ENCODE measurements around the gene KRTAP19-7. TPM values are rescaled to one million over a fixed set of nuclear protein-coding genes. Genes with fewer than 3 reads are reported as not detected.

The KRTAP19-7 gene, protein sequence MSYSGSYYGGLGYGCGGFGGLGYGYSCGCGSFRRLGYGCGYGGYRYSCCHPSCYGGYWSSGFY
- not detected for polyA plus RNA-seq (ENCODE audit: insufficient read length in 4 of 4)

DNA sequence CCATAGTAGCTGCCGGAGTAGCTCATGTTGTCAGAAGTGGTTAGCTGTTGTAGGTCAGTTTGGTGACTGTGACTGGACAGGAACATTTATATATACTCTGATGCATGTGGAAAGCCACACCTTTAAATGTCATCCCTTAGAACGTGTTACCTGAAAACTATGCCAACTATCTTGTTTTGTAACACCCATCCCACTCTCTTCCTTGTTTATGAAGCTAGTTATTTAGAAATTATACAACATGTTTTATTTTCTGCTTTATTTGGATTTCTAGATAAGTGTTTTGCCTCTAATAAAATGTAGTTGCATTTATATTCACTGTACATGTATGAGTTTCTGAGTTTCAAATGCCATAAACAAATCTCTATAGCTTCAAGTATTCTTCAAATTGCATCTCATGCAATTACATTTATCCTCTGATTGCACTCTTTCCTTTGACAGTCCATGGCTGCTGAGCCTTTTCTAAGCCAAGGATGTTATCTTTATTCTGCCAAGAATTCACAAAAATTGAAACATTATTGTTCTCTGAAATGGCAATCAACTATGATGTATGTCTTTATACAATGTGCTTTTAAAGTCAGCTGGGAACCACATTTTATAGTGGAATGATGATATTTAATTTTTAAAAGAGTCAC, at the start of gene KRTAP19-7:
Gene KRTAP19-7 (minus strand): TSS at position 51 of the 632 bp plus-strand sequence. CDS start 25 bp downstream, at position 26.
- DNase-seq (ENCODE audit: low read depth in 4 of 4, low spot score in 3 of 4) = no peak

DNA sequence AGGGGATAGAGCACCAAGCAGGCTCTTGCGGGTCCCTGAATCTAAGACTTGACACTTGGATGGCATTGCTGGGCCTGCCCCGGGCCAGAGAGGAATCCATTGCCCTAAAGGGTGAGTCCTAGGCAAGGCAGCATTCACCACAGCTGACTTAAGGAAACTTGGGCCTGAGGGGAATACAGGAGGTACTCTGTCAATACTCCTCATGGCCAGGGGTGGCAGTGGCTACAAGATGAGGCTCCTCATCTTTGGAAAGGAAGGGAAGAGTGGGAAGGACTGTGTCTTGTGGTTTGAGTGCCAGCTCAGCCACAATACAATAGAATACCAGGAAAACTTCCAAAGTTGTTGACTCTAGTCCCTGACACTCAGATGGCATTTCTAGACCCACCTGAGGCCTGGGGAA, 44.9 kb upstream of the KRTAP19-7 start:
- DNase-seq (ENCODE audit: low read depth in 4 of 4, low spot score in 3 of 4) = no peak

DNA sequence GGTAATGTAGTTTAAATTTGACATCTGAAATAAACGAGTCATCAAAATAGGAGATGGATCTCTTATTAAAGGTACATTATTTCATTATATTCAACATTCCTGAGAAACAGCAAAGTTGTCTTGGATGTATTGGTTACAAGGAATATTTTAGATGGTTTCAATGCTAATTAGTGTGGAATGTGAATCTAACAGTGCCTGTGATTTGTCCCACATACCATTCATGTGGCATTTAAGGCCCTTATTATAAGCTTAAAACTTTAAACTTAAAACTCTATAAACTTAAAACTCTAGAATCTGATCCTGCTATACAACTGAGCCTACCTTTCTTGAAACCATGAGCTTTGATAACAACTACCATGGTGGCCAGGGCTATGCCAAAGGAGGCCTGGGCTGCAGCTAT, 39.7 kb upstream of the KRTAP19-7 start, which contains the start of gene KRTAP22-1:
Gene KRTAP22-1 (plus strand): TSS at position 301 of the 400 bp plus-strand sequence.
- DNase-seq (ENCODE audit: low read depth in 4 of 4, low spot score in 3 of 4) = no peak

DNA sequence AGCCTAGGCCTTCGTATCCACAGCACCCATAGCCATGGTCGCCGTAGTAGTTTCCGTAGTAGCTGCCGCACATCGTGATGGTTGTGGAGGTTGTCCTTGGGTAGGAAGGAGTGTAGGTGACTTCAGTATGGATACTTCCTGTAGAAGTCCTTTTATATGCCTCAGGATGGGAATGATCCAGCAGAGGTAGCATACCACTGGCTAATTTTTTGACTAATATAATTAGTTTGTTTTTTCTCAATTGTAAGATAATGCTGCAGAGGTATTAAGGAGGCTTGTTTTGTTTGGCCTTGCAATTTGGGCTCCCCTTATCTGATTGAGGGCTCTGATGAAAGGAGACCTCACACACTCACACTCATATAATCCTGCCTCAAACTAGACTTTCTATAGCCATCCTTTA, 37.7 kb upstream of the KRTAP19-7 start, which contains the start of gene KRTAP6-2:
Gene KRTAP6-2 (minus strand): TSS at position 101 of the 400 bp plus-strand sequence. CDS start 28 bp downstream, at position 73.
- no peak for DNase-seq (ENCODE audit: low read depth in 4 of 4, low spot score in 3 of 4)

DNA sequence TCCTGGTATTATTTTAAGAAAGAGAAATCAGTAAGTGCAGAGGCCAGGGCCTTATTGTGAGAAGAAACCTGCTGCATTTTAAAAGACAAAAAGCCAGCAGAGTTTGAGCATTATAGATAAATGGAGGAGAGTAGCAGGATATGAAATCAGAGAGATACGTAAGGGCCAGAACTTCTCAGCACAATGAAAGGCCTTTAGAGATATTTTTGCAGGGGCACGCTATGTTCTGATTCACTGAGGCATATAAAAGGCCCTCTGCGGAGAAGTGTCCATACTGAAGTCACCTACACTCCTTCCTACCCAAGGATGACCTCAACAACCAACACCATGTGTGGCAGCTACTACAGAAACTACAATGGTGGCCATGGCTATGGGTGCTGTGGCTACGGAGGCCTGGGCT, 31.0 kb upstream of the KRTAP19-7 start, which contains the start of gene KRTAP6-3:
Gene KRTAP6-3 (plus strand): TSS at position 301 of the 400 bp plus-strand sequence. CDS start 6 bp downstream, at position 307.
- DNase-seq (ENCODE audit: low read depth in 4 of 4, low spot score in 3 of 4) = no peak

DNA sequence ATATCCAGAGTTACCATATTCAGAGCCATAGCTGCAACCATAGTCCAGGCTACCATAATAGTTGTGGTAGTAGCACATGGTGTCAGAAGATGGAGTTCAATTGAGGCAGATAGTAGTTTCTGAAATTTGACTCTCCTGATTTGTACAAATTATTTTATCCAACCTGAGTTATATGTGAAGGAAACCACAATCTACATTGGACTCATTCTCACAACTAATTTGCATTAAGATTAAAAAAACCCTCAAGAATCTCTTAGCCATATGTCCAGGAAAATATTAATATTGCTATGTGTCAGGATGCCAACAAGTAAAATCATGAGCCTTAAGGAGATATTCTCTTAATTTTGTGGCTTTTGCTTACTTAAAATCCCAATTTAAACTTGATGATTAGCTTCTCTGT, 29.2 kb upstream of the KRTAP19-7 start, which contains the start of gene KRTAP22-2:
Gene KRTAP22-2 (minus strand): TSS at position 101 of the 400 bp plus-strand sequence.
- no peak for DNase-seq (ENCODE audit: low read depth in 4 of 4, low spot score in 3 of 4)

DNA sequence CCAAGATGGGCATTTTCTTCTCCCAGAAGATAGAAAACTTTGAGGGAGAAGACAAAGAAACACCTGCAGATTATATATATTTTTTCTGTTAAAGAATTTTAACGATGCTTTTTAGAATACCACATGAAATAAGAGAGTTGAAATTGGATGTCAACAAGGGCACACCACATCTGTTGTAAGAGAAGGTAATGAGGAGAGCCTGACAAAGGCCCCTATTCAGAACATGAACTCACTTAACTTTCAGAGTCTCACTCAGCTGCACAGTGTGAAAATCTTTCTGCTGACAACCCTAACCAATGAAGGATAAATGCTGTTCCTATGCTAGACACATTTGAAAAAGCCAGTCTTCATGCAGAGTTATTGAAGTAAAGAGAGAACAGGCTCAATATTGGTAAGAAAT, 21.8 kb upstream of the KRTAP19-7 start:
- no peak for DNase-seq (ENCODE audit: low read depth in 4 of 4, low spot score in 3 of 4)

DNA sequence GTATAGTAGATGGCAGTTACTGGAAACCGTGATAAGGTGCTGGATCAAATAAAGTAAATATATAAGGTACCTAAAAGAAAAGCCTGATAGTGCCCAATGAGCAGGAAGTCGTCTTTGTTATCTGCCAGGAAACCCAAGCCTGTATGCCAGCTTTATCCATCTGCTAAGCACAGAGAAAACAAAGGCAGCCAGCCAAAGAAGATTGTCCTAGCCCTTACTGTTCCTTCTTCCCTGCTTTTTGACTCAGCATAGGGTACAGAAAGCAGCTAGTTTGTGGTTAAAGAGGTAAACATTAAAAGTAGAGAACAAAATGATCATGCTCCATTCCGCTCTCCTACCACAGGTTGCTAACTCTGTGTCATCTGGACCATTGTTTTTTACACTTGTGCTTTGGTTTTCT, 19.0 kb upstream of the KRTAP19-7 start:
- DNase-seq (ENCODE audit: low read depth in 4 of 4, low spot score in 3 of 4) = no peak

DNA sequence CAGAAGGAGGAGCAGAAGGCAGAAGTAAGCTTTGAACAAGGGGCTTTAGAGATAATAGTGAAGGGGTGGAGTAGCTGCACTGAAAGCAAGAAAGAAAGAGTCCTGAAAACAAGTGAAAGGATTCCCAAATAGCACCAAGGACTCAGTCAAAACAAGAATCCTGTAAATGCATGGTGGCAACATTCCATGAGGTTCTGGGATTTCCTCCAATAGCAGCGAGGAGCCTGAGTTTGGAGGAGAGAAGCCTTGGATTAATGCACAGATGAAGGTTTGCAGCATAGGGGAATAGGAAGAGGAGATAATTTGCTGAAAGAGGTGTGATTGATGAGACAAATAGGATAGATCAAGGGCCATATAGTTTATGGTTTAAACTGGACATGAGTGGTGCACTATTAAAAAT, 18.2 kb upstream of the KRTAP19-7 start:
- DNase-seq (ENCODE audit: low read depth in 4 of 4, low spot score in 3 of 4) = no peak

DNA sequence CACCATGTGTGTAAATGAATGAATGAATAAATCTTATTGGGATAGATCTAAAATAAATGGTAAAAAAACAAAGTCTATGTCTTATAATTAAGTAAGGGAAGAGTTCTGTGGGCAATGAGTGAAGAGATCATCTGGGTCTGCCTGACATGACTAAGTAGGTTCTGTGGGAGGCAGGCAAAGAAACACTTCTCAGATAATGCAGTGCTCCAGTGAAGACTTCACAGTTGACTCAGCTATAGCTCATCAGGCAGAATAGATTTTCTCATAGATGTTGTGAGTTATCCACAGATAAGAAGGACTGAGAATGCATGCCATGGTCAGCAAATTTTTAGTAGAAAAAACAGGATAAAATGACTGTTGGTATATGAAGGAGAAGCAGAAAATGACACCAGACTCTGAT, 16.7 kb upstream of the KRTAP19-7 start:
- no peak for DNase-seq (ENCODE audit: low read depth in 4 of 4, low spot score in 3 of 4)

DNA sequence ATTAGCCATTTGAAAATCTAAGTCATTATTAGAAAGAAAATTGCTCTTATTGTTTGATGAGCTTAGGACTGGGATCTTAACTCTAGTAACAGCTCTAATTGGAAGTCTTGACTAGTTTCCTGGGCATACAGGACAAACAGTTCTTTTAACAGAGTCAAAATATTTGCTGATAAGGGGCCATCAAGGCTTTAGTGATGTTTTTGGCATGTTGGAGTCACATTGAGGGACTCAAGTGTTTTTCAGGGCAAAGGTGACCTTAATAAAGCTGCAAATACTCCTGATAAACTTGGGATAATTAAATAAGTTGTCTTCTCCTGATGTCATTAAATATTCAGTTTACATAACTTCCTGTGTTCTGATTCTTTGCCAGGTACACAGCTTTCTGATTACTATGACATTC, 6.5 kb upstream of the KRTAP19-7 start:
- no peak for DNase-seq (ENCODE audit: low read depth in 4 of 4, low spot score in 3 of 4)

DNA sequence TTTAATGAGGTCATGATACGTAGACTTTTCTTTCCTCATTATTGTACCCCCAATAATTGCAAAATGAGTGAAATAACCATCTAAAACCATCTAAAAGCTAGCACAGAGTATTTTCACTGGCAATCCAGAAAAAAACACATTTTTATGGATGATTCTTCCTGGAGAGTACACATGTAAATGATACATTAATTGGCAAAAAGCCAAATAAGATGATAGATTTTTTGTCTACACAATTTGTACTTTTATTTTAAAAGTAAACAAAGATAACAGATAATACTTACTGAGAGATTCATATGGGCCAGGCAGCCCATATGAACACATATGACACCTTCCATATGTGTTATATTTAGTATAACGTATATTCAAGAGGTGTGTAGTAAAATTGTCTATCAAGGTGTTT, 2.5 kb upstream of the KRTAP19-7 start:
- DNase-seq (ENCODE audit: low read depth in 4 of 4, low spot score in 3 of 4) = no peak

DNA sequence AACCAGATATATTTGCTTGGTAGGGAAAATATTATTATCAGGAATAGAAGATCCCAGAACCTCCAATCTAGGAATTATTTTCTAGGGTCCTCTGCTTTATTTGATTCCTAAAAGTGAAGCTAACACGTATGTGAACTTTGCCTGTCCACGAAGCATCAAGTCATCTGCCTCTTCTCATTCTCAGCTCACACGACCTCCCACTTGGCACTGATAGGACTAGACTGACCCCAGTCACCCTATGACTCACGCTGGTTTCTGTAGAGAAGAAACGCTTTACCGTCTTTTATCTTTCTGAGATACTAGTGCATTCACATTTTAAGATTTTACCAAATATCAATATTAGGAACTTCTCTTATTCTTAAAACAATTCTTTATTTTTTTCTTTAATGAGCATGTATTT, 2.0 kb upstream of the KRTAP19-7 start:
- DNase-seq (ENCODE audit: low read depth in 4 of 4, low spot score in 3 of 4) = no peak

DNA sequence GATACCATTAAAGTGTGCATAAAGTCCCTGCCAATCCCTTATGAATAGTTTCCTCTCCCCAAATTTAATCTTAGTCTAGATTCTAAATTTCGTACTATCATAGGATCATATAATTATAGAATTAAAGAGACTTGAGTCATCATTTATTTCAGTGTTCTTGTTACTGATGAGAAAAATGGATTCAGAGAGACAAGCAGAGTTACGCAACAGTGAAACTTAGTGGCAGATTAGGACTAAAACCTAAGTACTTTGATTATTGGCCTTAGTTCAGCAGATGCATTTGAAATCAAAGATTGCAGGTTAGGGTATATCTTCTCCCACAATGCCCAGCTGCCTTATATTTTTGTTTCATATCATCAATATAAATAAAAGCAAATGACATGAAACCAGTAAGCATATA, 843 bp upstream of the KRTAP19-7 start:
- no peak for DNase-seq (ENCODE audit: low read depth in 4 of 4, low spot score in 3 of 4)

DNA sequence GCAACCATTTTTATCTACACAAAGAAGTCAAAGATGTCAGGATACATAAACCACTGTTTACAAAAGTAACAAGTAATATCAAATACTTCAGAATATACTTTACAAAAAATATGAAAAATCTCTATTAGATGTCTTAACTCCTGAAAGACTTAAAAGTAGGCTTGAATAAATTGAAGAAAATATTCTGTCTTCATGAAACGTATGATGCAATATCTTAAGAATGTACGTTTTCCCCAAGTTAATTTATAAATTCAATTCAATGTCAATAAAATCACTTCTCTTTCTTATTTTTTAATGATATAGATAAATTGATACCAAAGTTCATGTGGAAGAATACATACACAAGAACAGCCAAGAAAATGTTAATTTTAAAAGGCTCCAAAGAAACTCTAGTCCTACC, 6.0 kb downstream of the KRTAP19-7 start:
- no peak for DNase-seq (ENCODE audit: low read depth in 4 of 4, low spot score in 3 of 4)

DNA sequence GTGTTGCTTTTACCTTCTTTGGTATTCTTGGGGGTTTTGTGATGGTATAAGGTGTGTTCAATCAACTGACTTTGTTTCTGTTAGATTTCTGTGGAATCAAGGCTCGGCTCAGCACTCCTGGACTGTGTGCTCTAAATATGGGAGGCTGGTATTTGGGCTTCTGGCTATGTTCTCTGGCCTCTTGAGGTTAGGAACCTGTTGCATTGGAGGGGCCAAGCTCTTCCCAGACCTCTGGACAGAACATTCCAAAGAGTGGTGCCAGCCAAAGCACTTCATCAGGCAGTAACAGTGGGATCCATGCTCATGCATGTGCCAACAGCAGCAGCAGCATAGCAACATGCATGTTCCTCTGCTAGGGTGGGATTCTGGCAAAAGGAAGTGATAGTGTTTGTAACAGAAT, 8.3 kb downstream of the KRTAP19-7 start:
- DNase-seq (ENCODE audit: low read depth in 4 of 4, low spot score in 3 of 4) = no peak

DNA sequence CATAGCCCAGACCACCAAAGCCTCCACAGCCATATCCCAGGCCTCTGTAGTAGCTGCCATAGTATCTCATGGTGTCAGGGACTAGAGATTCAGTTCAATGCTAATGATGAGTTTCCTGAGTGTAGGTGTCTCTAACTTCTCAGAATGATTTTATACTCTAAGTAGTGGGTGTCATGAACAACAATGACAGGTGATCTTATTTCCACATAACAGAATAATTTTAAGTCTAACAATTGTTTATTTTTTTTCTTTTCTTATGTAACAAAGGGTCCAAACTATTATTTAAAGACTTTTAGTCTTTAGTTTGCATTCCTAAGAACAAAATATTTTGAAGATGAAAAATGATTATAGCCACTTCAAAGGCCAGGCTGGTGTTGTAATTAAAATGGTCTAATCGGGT, 19.4 kb downstream of the KRTAP19-7 start, which contains the start of gene KRTAP19-6:
Gene KRTAP19-6 (minus strand): TSS at position 101 of the 400 bp plus-strand sequence. CDS start 31 bp downstream, at position 70.
- DNase-seq (ENCODE audit: low read depth in 4 of 4, low spot score in 3 of 4) = no peak

DNA sequence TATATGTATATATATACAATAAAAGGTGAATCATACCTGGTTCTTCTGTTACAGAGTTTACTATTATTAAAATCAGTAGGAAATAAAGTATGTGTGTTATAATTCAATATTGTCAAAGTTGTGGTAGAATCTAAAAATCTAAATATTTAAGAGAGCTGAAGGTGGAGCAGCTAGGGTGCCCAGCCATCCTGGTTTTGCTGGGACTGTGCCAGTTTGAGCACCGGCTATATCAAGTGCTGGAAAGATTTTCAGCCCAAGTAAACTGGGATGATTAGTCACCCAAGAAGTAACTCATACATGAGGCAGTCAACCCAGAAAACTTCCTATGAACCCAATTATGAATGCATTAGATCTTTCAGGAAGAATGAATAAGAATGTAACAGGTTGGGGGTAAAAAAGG, 42.2 kb downstream of the KRTAP19-7 start:
- DNase-seq (ENCODE audit: low read depth in 4 of 4, low spot score in 3 of 4) = no peak

DNA sequence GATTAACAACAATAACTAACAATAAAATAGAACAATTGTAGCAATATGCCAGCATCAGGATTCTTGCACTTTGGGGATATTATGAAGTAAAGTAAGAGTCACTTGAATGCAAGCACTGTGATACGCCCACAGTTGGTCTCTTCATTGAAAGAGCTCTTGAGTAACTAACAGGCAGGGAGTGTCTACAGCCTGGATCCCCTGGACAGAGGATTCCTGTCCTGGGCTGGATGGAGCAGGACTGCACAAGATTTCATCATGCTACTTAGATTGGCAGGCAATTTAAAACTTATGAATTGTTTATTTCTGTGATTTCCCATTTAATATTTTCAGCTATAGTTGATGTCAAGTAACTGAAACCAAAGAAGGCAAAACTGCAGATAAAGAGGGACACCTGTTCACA, 45.4 kb downstream of the KRTAP19-7 start:
- no peak for DNase-seq (ENCODE audit: low read depth in 4 of 4, low spot score in 3 of 4)

Measured in left renal pelvis (tissue), 4 donors.